ENCODE data around the gene CD9.
"Not testable (repeated sequence)": the region's sequence is repeated elsewhere in the genome, so short reads cannot be mapped to it uniquely, and the experiment has no call there.

CD9 gene

GRCh38 chr12:6200256-6201212 is at the start of gene CD9:
CD9 (plus strand) TSS chr12:6200400; CDS start chr12:6200500, 100 bp downstream.
- DNase-seq (ENCODE audit: low read depth) = peak; percentile 70

- DNase-seq (ENCODE audit: low read depth) = no peak
Observed at GRCh38 chr12:6154730-6155459, 45.3 kb upstream of the CD9 start.

GRCh38 chr12:6157482-6157881 is 42.7 kb upstream of the CD9 start:
- DNase-seq (ENCODE audit: low read depth) = peak; percentile 29

- DNase-seq (ENCODE audit: low read depth) = no peak
Observed at GRCh38 chr12:6158255-6158654, 41.9 kb upstream of the CD9 start.

- DNase-seq (ENCODE audit: low read depth) = no peak
Observed at GRCh38 chr12:6158749-6159148, 41.5 kb upstream of the CD9 start.

- DNase-seq (ENCODE audit: low read depth) = not testable (repeated sequence)
Observed at GRCh38 chr12:6159166-6160011, 40.8 kb upstream of the CD9 start.

- DNase-seq (ENCODE audit: low read depth) = not testable (repeated sequence)
Observed at GRCh38 chr12:6160049-6160649, 40.1 kb upstream of the CD9 start.

- peak; percentile 36 for DNase-seq (ENCODE audit: low read depth)
Observed at GRCh38 chr12:6161124-6161882, 38.9 kb upstream of the CD9 start.

- DNase-seq (ENCODE audit: low read depth) = no peak
Observed at GRCh38 chr12:6163416-6164060, 36.7 kb upstream of the CD9 start.

GRCh38 chr12:6165395-6165794 is 34.8 kb upstream of the CD9 start:
- peak; percentile 72 for DNase-seq (ENCODE audit: low read depth)

GRCh38 chr12:6166808-6167207 is 33.4 kb upstream of the CD9 start:
- DNase-seq (ENCODE audit: low read depth) = no peak

- DNase-seq (ENCODE audit: low read depth) = peak; percentile 91
Observed at GRCh38 chr12:6167327-6168280, 32.6 kb upstream of the CD9 start.

GRCh38 chr12:6171409-6172015 is 28.7 kb upstream of the CD9 start:
- no peak for DNase-seq (ENCODE audit: low read depth)

- no peak for DNase-seq (ENCODE audit: low read depth)
Observed at GRCh38 chr12:6172086-6172485, 28.1 kb upstream of the CD9 start.

GRCh38 chr12:6172862-6173261 is 27.3 kb upstream of the CD9 start:
- no peak for DNase-seq (ENCODE audit: low read depth)

GRCh38 chr12:6177642-6178358 is 22.4 kb upstream of the CD9 start:
- no peak for DNase-seq (ENCODE audit: low read depth)

GRCh38 chr12:6178981-6179761 is 21.0 kb upstream of the CD9 start:
- no peak for DNase-seq (ENCODE audit: low read depth)
